ENCODE measurements around the gene FIBCD1.
A peak's percentile ranks its signal among the peaks of the same experiment; 100 is the strongest.

FIBCD1 gene

DNA sequence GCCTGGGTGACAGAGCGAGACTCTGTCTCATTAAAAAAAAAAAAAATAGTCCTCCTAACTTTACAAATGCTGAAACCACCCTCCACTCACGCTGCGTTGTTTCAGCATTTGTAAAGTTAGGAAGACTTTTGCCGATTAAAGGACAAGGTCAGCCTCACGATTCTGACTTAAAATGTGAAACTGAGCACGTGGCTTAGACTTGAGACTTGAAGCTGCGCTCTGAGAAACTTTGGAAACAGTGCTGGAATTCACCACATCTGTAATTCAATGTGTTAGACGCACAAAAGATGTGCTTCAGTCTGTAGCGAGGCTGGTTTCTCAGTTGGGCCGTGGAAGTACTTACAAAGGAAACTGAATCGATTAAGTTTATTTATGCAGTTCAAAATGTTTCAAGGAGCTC lies 44.9 kb upstream of the FIBCD1 start:
- TF ChIP-seq Cebpa-rat (IDR thresholded peaks at IDR 0.05), result no peak
- H4K20me1 ChIP-seq, result no peaks in the 10 kb centered on the region
- no peaks in the 10 kb centered on the region for H3K27me3 ChIP-seq
- H3K4me2 ChIP-seq, result no peak overlapping the region
- no peak overlapping the region for H3K4me3 ChIP-seq
- no peaks in the 10 kb centered on the region for H3K9me3 ChIP-seq (replicated peaks in 1 of 11)
- H3K4me1 ChIP-seq, result peaks cover 15 to 52% (median 28%) of the 10 kb centered on the region in 10 experiments
- no peak overlapping the region for H3K27ac ChIP-seq
- H3K36me3 ChIP-seq, result no peaks in the 10 kb centered on the region
- no peak overlapping the region for H3K9ac ChIP-seq

DNA sequence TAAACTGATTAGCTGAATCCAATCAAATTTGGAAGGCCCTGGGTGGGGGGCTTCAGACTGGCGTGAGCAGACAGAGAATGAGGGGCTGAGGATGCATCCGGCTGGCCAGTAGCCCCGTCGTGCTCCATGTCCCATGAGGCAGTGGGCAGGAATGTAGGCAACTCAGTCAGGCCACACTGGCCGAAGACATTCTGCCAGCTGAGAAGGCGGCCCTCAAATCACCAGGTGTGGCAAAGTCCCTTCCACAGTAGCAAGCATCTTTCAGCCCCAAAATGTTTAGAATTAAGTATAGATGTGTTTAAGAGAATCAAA lies 44.3 kb upstream of the FIBCD1 start:
- no peak overlapping the region for H3K4me2 ChIP-seq
- no peak overlapping the region for H3K9ac ChIP-seq
- H3K27ac ChIP-seq, result no peak overlapping the region
- no peaks in the 10 kb centered on the region for H3K9me3 ChIP-seq (replicated peaks in 1 of 11)
- no peaks in the 10 kb centered on the region for H3K36me3 ChIP-seq
- H3K4me1 ChIP-seq, result peaks cover 15 to 48% (median 27%) of the 10 kb centered on the region in 10 experiments
- no peak overlapping the region for H3K4me3 ChIP-seq
- no peaks in the 10 kb centered on the region for H4K20me1 ChIP-seq
- TF ChIP-seq Cebpa-rat (IDR thresholded peaks at IDR 0.05), result no peak
- H3K27me3 ChIP-seq, result no peaks in the 10 kb centered on the region

DNA sequence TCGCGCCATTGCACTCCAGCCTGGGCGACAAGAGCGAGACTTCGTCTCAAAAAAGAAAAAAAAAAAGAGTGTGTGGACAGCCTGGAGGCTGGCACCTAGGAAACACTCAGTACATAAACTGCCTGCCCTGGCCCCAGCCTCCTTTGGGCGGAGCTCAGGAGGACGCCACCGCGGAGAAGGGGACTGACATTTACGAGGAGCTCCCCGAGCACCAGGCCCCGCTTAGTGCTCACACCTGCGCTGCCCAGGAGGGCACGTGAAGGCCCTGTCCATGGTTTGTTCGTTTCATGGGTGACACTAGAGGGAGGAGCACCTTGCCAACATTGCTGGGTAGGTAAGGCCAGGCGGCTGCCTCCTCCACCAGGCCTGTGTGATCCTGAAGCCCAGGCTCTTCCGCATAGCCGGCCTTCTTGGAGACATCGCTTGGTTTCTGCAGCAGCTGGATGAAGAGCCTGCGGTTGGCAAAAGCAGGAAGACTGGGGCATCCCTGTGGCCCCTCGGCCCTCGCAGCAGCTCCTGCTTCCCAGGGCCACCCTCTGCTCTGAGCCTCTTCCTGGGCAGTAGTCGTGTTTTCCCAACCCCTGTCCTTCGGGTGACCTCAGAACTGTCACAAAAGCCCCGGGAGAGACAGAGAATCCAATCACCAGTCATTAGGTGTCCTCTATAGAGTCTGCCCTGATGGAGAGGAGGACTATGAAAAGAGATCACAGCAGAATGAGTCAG lies 43.8 kb upstream of the FIBCD1 start:
- H3K36me3 ChIP-seq, result no peaks in the 10 kb centered on the region
- no peaks in the 10 kb centered on the region for H3K9me3 ChIP-seq (replicated peaks in 1 of 11)
- no peak overlapping the region for H3K9ac ChIP-seq
- no peak overlapping the region for H3K4me3 ChIP-seq
- TF ChIP-seq Cebpa-rat (IDR thresholded peaks at IDR 0.05), result no peak
- H4K20me1 ChIP-seq, result no peaks in the 10 kb centered on the region
- no peaks in the 10 kb centered on the region for H3K27me3 ChIP-seq
- 0 out of 22 replicates have a peak overlapping the region, but pooled peaks of 1 of the 11 experiments have one; percentile 94 for H3K4me2 ChIP-seq
- H3K4me1 ChIP-seq, result peaks cover 15 to 48% (median 27%) of the 10 kb centered on the region in 10 experiments
- peak overlapping the region in 1 of 11 experiments; percentile 18; a peak in 1 of 22 replicates for H3K27ac ChIP-seq

DNA sequence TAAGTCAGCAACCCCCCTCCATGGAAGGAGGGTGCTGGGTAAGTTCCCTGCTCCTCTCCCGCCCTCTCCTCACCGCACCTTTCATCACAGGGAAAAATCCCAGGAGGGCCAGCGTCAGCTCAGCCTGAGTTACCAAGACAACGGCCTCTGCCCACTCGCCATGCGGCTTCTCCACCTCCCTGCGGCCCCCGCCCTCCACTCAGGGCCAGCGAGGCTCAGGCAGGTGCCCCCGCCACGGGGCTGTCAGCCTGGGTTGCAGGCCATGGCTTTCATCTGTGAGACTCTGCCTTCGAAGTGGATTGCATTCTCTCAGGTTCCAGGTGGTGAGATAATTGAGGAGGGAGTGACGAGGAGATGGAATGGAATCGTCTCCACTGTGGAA lies 42.7 kb upstream of the FIBCD1 start:
- Histone ChIP-seq H4K20me1 (no peaks in the 10 kb centered on the region), H3K36me3 (no peaks in the 10 kb centered on the region), H3K27ac (peak overlapping the region in 6 of 11 experiments; percentile 4 to 64 (median 36); a peak in 9 of 22 replicates), H3K9ac (peak overlapping the region in 5 of 11 experiments; percentile 2 to 32 (median 12); a peak in 5 of 22 replicates), H3K4me3 (peak overlapping the region in 1 of 10 experiments; percentile 41; a peak in 1 of 20 replicates), H3K27me3 (no peaks in the 10 kb centered on the region), H3K9me3 (replicated peaks in 1 of 11) (no peaks in the 10 kb centered on the region), H3K4me2 (peak overlapping the region; percentile 46 to 96 (median 73); a peak in 20 of 22 replicates), H3K4me1 (peaks cover 15 to 41% (median 27%) of the 10 kb centered on the region in 10 experiments)
- TF ChIP-seq Cebpa-rat (IDR thresholded peaks at IDR 0.05), result no peak

DNA sequence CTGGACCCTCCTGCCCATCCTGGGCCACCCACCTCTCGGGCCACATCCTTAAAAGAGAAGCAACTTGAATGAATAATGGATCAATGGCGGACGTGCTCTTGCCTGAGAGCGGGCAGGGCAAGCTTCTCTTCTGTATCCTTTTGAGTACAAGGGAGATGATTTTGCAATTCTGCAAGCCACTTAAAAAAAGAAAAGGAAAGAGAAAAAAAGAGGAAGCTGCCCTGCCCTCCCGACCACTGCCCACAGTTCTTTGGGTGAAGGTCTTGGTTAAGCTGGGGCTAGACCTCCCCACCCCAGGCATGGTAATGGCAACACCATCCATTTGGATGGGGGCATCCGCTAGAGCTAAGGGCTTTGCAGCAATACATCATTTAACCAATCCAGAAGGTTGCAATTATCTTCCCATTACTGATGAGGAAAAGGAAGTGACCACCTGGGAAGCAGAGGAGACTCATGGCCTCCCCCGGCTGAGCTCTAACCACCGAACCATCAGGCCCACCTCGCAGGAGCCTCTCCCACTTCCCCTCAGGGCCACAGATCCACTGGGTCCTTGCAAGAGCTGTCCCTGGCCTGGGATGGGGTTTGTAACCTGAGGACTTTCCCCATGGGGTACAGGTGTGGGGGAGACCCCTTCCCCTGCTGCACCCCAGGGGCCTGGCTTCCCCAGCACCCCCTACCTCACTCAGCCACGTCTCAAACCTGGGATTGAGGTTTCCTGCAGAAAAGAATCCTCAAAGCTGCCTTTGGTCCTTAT lies 42.1 kb upstream of the FIBCD1 start:
- H3K27ac ChIP-seq, result peak overlapping the region in 7 of 11 experiments; percentile 8 to 69 (median 29); a peak in 9 of 22 replicates
- H3K9me3 ChIP-seq (replicated peaks in 1 of 11), result no peaks in the 10 kb centered on the region
- H4K20me1 ChIP-seq, result no peaks in the 10 kb centered on the region
- H3K27me3 ChIP-seq, result no peaks in the 10 kb centered on the region
- peak overlapping the region; percentile 46 to 96 (median 73) for H3K4me2 ChIP-seq
- peak overlapping the region in 5 of 11 experiments; percentile 2 to 32 (median 12); a peak in 4 of 22 replicates for H3K9ac ChIP-seq
- peaks cover 15 to 41% (median 27%) of the 10 kb centered on the region in 10 experiments for H3K4me1 ChIP-seq
- no peaks in the 10 kb centered on the region for H3K36me3 ChIP-seq
- peak in 5 of 11 experiments; percentile 15 to 68 (median 39); a peak in 4 of 22 replicates for TF ChIP-seq Cebpa-rat (IDR thresholded peaks at IDR 0.05)
- peak overlapping the region in 2 of 10 experiments; percentile 32 to 41; a peak in 3 of 20 replicates for H3K4me3 ChIP-seq

DNA sequence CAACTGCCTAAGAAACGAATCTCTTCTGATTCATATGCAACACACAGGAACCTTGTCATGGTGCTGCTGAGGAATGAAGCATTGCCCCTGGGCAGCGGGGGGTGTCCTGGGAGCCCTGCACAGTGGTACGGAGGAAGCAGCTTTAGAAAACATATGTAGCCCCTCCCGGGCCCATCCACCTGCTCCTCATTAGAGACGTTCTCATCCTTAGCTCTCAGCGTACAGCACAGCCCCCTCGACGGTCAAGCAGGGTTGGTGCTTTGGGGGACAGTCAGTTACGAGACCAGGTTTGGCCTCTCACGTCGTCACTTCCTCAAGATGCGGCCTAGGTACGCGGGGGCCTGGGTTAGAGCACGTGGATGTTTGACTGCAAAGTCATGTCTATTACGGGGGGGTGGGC lies 41.5 kb upstream of the FIBCD1 start:
- Histone ChIP-seq H3K36me3 (no peaks in the 10 kb centered on the region), H3K4me1 (peaks cover 15 to 41% (median 27%) of the 10 kb centered on the region in 10 experiments), H4K20me1 (no peaks in the 10 kb centered on the region), H3K27me3 (no peaks in the 10 kb centered on the region), H3K9me3 (replicated peaks in 1 of 11) (no peaks in the 10 kb centered on the region), H3K27ac (peak overlapping the region in 6 of 11 experiments; percentile 8 to 69 (median 36); a peak in 8 of 22 replicates), H3K9ac (peak overlapping the region in 2 of 11 experiments; percentile 11 to 15; a peak in 1 of 22 replicates), H3K4me2 (peak overlapping the region; percentile 46 to 96 (median 73); a peak in 21 of 22 replicates), H3K4me3 (peak overlapping the region in 2 of 10 experiments; percentile 32 to 41; a peak in 3 of 20 replicates)
- no peak for TF ChIP-seq Cebpa-rat (IDR thresholded peaks at IDR 0.05)

DNA sequence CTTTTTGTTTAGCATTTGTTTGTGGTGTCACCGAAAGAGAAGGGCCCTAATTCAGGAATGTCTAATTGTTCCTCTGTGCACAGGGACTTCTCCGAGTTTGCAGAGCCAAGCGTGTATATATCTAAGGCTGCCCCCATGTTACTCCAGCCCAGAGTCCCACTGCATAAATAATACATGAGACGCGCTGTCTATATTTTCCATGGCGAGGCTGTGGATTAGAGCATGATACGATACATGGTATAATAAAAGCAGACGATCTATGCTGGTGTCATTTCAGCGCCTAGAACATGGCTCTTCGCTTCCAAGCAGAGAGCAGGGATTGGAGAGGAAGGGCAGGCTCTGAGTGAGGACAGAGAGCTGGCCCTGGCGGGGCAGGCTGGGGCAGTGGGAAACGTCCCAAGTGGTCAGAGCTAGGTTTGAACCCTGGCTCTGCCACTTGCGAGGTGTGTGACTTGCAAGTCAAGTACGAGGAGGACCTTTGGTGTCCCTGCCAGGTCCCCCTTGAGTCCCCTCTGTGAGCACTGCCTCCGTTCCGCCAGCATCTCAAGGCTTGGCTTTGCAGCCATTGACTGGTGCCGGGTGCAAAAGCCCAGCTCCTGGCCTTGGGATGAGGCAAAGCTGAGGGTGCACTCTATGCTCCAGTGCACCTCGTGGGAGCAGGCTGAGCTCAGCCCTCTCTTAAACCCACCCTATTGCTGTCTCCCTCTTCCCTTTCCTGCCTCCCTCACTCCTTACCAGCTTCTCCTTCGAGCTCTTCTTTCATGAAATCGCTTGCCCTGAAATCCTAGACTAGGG lies 40.7 kb upstream of the FIBCD1 start:
- no peaks in the 10 kb centered on the region for H4K20me1 ChIP-seq
- no peak for TF ChIP-seq Cebpa-rat (IDR thresholded peaks at IDR 0.05)
- peak overlapping the region in 2 of 10 experiments; percentile 32 to 41; a peak in 2 of 20 replicates for H3K4me3 ChIP-seq
- H3K4me2 ChIP-seq, result peak overlapping the region in 9 of 11 experiments; percentile 53 to 96 (median 76); a peak in 18 of 22 replicates
- H3K9me3 ChIP-seq (replicated peaks in 1 of 11), result no peaks in the 10 kb centered on the region
- no peaks in the 10 kb centered on the region for H3K36me3 ChIP-seq
- H3K9ac ChIP-seq, result peak overlapping the region in 1 of 11 experiments; percentile 18; a peak in 1 of 22 replicates
- H3K4me1 ChIP-seq, result peaks cover 15 to 41% (median 27%) of the 10 kb centered on the region in 10 experiments
- H3K27me3 ChIP-seq, result no peaks in the 10 kb centered on the region
- H3K27ac ChIP-seq, result peak overlapping the region in 3 of 11 experiments; percentile 29 to 69 (median 64); a peak in 6 of 22 replicates

DNA sequence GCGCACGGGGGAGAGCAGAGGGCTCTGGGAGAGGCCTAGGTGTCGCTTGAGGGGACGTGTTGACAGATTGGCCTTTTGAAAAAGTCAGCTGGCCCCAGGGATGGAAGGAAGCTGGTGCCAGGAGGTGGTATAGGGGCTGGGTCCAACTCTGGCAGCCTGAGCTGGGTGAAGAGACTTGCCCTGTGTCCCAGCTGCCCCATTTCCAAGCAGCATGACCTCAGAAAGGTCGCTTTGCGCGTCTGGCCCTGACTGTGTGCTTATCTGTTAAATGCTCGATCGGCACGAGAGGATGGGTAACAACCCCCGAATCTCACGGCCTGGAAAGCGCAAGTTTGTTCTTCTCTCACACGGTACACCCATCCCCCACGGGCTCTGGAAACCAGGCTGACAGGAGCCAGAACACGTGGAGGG lies 38.8 kb upstream of the FIBCD1 start:
- Histone ChIP-seq H3K9ac (no peak overlapping the region), H3K4me2 (no peak overlapping the region), H3K4me1 (peaks cover 15 to 40% (median 27%) of the 10 kb centered on the region in 10 experiments), H3K27ac (no peak overlapping the region; a peak in 1 of 22 replicates), H3K27me3 (no peaks in the 10 kb centered on the region), H4K20me1 (no peaks in the 10 kb centered on the region), H3K36me3 (no peaks in the 10 kb centered on the region), H3K9me3 (replicated peaks in 1 of 11) (no peaks in the 10 kb centered on the region), H3K4me3 (no peak overlapping the region)
- TF ChIP-seq Cebpa-rat (IDR thresholded peaks at IDR 0.05), result no peak
